Activated T-cell treated with anti-CD3 and anti-CD28 coated beads for 4 hours (primary cell): ENCODE measurements around the gene ZFP30.
"Not testable (repeated sequence)": the region's sequence is repeated elsewhere in the genome, so short reads cannot be mapped to it uniquely, and the experiment has no call there.

Source experiments
- DNase-seq: peaks from one replicate; pipeline ENCODE4 v3.0.0-alpha.2; 2020

ZFP30 gene

DNA sequence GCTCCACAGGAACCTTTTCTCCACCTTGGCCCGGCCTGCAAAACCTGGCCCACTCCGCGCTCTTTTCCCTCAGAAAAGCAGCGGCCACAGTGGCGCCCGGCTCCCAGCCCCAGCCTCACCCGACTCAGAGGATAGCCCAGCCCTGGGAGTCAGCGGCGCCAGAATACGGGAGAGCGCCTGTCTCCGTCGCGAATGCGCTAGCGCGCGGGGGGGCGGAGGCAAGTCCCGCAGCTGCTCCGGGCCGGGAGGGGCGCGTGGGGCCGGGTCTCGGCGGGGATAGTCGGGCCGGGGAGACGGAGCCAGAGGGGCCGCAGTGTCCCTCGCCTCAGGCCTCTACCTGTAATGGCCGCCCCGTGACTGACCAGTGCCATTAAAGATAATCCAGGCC, at the start of gene ZFP30:
TSS of gene ZFP30 (minus strand) at position 165 of the 388 bp plus-strand sequence. CDS start 7,643 bp downstream, outside the sequence.
- DNase-seq, result peak; percentile 59

DNA sequence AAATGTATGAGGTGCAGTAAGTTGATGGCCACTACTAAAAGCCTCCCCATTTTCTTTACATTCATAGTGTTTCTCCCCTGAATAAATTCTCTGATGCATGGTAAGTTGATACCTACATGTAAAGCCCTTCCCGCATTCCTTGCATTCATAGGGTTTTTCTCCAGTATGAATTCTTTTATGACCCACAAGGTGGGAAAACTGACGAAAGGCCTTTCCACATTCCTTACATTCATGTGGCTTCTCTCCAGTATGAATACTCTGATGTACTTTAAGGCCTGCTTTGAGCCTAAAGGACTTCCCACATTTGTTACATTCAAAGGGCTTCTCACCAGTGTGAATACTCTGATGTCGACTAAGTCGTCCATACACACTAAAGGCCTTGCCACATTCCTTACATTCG, 43.8 kb upstream of the ZFP30 start:
- no peak for DNase-seq

GRCh38 chr19:37698216-37698615, 43.0 kb upstream of the ZFP30 start:
- no peak for DNase-seq

DNA sequence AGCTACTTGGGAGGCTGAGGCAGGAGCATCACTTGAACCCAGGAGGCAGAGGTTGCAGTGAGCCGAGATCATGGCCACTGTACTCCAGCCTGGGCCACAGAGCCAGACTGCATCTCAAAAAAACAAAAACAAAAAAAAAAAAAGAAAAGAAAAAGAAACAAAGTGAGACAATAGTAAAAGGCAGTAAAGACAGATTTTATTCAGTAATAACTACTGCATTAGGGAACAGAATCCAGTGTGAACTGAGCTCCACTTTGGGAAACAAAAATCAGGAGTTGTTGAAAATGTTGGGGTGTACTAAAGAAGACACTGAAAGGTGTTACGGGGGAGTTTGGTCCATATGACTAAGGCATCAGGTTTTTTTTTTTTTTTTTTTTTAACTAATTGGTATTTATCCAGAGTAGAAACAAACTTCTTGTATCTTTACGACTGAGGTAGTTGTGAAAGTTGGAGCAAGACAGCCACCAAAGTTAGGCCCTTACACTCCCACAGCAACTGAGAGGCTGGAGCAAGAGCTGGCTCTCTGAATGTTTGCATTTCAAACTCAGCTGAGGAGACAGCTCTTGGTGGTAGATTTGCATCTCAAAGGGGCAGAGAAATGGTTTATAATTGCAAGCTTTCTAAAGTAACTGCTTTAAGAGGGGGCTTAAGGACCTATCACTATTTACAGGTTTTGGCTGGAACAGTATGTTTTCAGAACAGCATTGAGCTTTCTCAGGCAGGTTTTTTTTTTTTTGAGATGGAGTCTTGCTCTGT, 40.1 kb upstream of the ZFP30 start:
- no peak for DNase-seq

DNA sequence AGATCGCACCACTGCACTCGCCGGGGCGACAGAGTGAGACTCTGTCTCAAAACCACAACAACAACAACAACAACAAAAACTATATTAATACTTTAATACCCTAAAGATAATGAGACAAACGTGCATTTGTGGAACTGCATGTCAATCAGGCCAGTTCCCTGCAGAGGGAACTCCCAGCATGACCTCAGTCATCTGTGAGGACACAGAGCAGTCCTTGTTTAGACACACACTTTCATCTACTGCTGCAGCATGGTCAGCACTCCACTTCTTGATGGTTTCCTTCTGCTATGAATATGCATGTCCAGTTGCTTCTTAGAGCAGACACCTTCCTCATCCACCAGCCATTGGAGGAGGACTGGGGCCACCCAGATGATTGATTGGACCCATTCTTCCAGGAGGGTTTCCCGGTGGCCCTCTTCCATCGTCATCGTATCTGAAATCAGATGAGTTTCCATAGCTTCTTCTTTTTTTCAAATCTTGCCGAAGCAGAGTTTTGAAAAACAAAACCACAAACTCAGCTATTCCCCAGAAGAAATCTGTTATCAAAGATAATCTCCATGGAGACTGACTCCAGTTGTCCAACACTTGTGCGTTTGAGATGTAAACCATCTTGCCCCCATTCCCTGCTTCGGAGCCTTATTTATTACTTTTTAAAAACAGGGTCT, 37.8 kb upstream of the ZFP30 start:
- no peak for DNase-seq

- DNase-seq, result peak; percentile 73
Measured at GRCh38 chr19:37691881-37692504, 36.7 kb upstream of the ZFP30 start.

DNA sequence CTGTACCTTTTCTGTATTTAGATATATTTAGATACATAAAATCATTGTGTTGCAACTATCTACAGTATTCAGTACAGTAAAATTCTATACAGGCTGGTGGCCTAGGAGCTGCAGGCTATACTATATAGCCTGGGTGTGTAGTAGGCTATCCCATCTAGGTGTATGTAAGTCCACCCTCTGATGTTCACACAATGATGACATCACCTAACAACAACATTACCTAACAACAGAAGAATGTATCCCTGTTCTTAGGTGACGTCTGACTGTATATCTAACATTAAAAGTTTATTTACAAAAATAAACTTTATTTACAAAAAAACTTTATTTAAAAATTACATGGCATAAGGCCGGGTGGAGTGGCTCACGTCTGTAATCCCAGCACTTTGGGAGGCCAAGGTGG, 28.3 kb upstream of the ZFP30 start:
- no peak for DNase-seq

- no peak for DNase-seq
Measured at GRCh38 chr19:37669450-37669914, 14.2 kb upstream of the ZFP30 start.

GRCh38 chr19:37657157-37657556, 1.9 kb upstream of the ZFP30 start:
- not testable (repeated sequence) for DNase-seq

DNA sequence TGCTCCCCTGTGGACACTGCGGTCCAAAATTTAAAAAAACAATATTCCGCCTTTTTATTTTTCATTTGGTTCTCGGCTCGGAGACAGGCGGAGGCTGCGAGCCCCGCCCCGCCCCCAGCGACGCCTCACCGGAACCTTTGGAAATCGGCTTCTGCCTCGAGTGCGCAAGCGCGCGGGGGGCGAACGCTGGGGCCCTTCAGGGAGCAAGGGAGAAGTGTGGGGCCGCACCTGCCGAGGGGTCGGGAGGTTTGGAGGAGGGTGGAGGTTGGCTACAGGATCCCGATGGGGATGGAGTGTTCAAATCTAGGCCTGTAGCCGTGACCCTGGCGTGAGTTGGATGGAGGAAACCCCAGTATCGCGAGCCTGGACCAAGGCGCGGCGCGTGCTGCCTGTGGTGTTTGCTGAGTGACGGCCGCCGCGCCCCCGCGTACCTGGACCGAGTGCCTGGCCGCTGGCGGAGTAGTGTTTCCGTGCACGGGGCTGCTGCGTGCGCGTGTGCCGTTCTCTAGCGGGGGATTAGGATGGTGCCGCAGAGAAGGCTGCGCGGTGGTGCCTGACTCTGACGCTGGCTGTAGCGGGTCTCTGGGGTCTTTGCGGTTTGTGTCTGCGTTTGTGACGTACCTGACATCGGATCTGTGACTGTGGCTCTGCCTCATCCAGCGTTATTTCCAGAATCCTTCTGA, 565 bp upstream of the ZFP30 start:
- peak; percentile 79 for DNase-seq

GRCh38 chr19:37654629-37655300, 500 bp downstream of the ZFP30 start:
- peak; percentile 3 for DNase-seq

- no peak for DNase-seq
Measured at GRCh38 chr19:37654118-37654517, 1.1 kb downstream of the ZFP30 start.

DNA sequence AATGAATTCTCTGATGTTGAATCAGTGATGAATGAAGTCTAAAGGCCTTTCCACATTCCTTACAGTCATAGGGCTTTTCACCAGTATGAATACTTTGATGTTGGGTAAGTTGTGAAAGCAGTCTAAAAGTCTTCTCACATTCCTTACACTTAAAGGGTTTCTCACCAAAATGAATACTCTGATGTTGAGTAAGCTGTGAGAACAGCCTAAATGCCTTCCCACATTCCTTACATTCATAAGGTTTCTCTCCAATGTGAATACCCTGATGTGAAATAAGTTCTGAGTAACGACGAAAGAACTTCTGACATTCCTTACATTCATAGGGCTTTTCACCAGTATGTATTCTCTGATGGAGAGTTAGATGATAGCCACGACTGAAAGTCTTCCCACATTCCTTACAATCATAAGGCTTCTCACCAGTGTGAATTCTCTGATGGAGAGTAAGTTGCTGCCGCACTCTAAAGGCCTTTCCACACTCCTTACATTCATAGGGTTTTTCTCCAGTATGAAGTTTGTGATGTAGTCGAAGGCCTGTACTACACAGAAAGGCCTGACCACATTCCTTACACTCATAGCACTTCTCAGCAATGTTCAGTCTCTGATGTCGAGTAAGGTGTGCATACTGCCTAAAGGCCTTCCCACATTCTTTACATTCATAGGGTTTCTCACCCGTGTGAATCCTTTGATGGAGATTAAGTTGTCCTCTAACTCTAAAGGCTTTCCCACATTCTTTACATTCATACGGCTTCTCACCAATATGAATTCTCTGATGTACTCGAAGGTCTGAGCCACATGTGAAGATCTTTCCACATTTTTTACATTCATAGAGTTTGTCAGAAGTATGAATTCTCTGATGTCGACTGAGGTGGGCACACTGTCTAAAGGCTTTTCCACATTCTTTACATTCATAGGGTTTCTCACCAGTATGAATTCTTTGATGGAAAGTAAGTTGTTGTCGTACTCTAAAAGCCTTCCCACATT, 19.9 kb downstream of the ZFP30 start:
- DNase-seq, result no peak

GRCh38 chr19:37594982-37595382, 60.3 kb downstream of the ZFP30 start:
- DNase-seq, result peak; percentile 29

GRCh38 chr19:37594304-37594981, 60.8 kb downstream of the ZFP30 start, which contains the start of the genes ZNF540 and ZNF571:
TSS of gene ZNF540 (plus strand) at chr19:37594876. CDS start at chr19:37598448, 3,572 bp downstream.
TSS of gene ZNF571 (minus strand) at chr19:37594792. CDS start at chr19:37586676, 8,116 bp downstream.
- peak; percentile 88 for DNase-seq

GRCh38 chr19:37593996-37594303, 61.3 kb downstream of the ZFP30 start:
- DNase-seq, result no peak

DNA sequence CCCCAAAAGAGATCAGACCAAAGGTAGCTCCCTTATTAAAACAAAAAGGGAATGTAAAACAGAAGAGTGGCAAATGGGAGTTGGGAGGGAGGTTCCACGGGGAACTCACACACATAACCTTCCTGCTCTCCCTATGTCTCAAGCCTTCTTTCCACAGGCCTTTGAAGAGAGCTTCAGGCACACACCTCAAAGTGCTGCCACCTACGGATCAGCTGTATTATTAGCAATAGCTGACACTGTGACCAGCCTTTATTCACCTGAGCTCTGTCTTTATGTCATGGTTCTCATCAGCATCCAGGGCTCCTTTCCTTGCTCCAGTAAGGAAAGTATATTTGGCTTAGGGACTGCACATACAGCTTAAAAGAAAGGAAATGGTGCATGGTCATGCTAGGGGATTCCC, 71.9 kb downstream of the ZFP30 start:
- DNase-seq, result no peak

- DNase-seq, result no peak
Measured at GRCh38 chr19:37572203-37572602, 83.1 kb downstream of the ZFP30 start.

- DNase-seq, result no peak
Measured at GRCh38 chr19:37565370-37565669, 89.9 kb downstream of the ZFP30 start.

- no peak for DNase-seq
Measured at GRCh38 chr19:37564624-37565369, 90.5 kb downstream of the ZFP30 start.
